ENCODE measurements around the gene IL22.

Gene IL22

GRCh38 chr12:68245180-68246021, 8.0 kb downstream of the IL22 start:
- in situ Hi-C loops (cut with MboI; ENCODE audit: low sequenced_read_pairs, unreplicated experiment) = no loop called here

GRCh38 chr12:68242777-68243176, 10.6 kb downstream of the IL22 start:
- no peak for DNase-seq (ENCODE audit: low spot score)
- in situ Hi-C loops (cut with MboI; ENCODE audit: low sequenced_read_pairs, unreplicated experiment) = no loop called here
- TF ChIP-seq, protein P1, sequence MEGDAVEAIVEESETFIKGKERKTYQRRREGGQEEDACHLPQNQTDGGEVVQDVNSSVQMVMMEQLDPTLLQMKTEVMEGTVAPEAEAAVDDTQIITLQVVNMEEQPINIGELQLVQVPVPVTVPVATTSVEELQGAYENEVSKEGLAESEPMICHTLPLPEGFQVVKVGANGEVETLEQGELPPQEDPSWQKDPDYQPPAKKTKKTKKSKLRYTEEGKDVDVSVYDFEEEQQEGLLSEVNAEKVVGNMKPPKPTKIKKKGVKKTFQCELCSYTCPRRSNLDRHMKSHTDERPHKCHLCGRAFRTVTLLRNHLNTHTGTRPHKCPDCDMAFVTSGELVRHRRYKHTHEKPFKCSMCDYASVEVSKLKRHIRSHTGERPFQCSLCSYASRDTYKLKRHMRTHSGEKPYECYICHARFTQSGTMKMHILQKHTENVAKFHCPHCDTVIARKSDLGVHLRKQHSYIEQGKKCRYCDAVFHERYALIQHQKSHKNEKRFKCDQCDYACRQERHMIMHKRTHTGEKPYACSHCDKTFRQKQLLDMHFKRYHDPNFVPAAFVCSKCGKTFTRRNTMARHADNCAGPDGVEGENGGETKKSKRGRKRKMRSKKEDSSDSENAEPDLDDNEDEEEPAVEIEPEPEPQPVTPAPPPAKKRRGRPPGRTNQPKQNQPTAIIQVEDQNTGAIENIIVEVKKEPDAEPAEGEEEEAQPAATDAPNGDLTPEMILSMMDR (IDR thresholded peaks at IDR 0.05; ENCODE audit: borderline replicate concordance, control extremely low read depth, extremely low read depth, insufficient read depth, missing control alignments) = no peak

More at GRCh38 chr12:68245180-68246021, 8.0 kb downstream of the IL22 start:
- TF ChIP-seq, protein P1 (IDR thresholded peaks at IDR 0.05; ENCODE audit: borderline replicate concordance, control extremely low read depth, extremely low read depth, insufficient read depth, missing control alignments) = no peak
- DNase-seq (ENCODE audit: low spot score) = no peak

DNA sequence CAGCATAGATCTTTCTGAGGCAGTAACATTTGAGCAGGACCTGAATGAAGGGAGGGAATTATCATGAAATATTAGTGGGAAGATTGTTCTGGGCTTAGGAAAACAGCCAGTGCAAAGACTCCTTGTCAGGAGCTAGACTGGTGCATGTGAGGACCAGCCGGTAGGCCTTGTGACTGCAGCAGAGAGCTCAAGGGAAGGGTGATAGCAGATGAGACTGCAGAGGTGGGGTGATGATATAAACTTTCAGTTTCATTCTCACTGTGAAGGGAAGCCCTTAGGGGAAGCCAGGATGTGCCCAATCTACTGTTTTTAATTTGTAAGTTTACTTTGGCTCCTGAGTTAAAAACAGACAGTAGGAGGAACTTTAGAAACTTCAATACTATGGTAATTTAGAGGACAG, 12.4 kb downstream of the IL22 start:
- peak; percentile 66 for DNase-seq (ENCODE audit: low spot score)
- in situ Hi-C loops (cut with MboI; ENCODE audit: low sequenced_read_pairs, unreplicated experiment) = no loop called here

GRCh38 chr12:68240079-68240478, 13.3 kb downstream of the IL22 start:
- in situ Hi-C loops (cut with MboI; ENCODE audit: low sequenced_read_pairs, unreplicated experiment) = no loop called here
- DNase-seq (ENCODE audit: low spot score) = no peak
- TF ChIP-seq, protein P1 (IDR thresholded peaks at IDR 0.05; ENCODE audit: borderline replicate concordance, control extremely low read depth, extremely low read depth, insufficient read depth, missing control alignments) = no peak

More for the DNA sequence above, 12.4 kb downstream of the IL22 start:
- TF ChIP-seq, protein P1 (IDR thresholded peaks at IDR 0.05; ENCODE audit: borderline replicate concordance, control extremely low read depth, extremely low read depth, insufficient read depth, missing control alignments) = no peak

DNA sequence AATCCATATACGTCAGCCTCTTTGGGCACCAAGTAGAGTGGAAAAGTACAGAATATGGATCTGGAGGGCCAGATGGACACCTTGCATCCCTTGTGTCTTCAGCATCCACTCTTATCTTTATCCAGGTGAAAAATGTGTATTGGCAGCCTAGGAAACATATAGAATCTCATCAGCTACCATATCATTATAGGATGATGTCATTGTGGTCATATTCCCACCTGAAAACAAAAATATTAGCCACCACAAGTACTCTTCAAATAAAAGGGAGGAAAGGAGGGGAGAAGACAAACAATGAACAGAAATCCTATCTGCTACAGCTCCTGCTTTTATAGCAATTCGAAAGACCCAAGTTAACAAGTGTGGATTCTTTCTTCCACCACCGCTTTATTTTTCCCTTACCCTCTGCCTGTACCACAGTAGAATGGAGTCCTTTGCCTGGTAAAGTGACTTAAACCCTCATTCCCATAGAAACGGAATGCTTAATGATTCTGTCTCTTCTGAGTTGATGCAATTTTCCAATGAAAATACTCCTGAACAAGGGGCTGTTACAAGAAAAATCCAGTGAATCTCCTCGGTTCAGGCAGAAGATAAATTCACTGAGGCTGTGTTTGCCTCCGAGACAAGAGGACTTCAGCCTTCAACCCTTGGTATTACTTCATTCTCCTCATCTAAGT, 14.0 kb downstream of the IL22 start:
- no peak for DNase-seq (ENCODE audit: low spot score)
- in situ Hi-C loops (cut with MboI; ENCODE audit: low sequenced_read_pairs, unreplicated experiment) = loop anchor here (5.0 kb wide), 1 partner anchor 73 kb away; no protein-coding TSS in a partner anchor
- TF ChIP-seq, protein P1 (IDR thresholded peaks at IDR 0.05; ENCODE audit: borderline replicate concordance, control extremely low read depth, extremely low read depth, insufficient read depth, missing control alignments) = no peak

DNA sequence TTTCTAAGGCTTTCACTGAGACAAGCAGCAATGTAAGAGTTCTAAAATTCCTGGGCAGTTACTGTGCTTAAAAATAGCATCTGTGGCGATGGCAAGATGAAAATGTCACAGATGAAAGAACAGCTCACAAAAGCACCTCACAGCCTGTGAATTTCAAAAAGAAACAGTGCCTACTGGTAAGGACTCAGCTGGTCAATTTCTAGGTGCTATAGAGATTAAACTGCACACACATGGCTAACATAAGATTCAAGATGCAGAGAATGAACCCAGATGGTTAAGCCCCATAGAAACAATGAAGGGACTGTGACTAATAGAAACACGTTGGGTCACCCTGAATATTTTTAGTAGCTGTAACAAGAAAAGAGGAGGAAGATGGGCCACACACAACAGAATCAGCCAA, 15.8 kb downstream of the IL22 start:
- in situ Hi-C loops (cut with MboI; ENCODE audit: low sequenced_read_pairs, unreplicated experiment) = loop anchor here (5.0 kb wide), 1 partner anchor 75 kb away; no protein-coding TSS in a partner anchor
- DNase-seq (ENCODE audit: low spot score) = no peak
- TF ChIP-seq, protein P1 (IDR thresholded peaks at IDR 0.05; ENCODE audit: borderline replicate concordance, control extremely low read depth, extremely low read depth, insufficient read depth, missing control alignments) = no peak

Measured in GM13976 (cell line).